Measurements from ENCODE around the gene FAM3D.

- TF ChIP-seq CTCF (IDR thresholded peaks at IDR 0.05), result no peak
- no peak for TF ChIP-seq POLR2AphosphoS5 (IDR thresholded peaks at IDR 0.05; ENCODE audit: low read depth, low read length)
These were observed 81.9 kb downstream of the FAM3D start for GRCh38 chr3:58584690-58585004.

Measured in Panc1 (cell line).